HepG2 (cell line): ENCODE results near the gene PBLD. TPM values are rescaled to one million over a fixed set of nuclear protein-coding genes. Genes with fewer than 3 reads are reported as not detected.

Experiments
- ATAC-seq: fragments of 200-7000 bp; cut with Tn5 transposase; 3 replicates; pipeline ENCODE4 v1.9.1; 2020; ENCODE audit warnings: mild to moderate bottlenecking, moderate library complexity
- BruUV-seq: library from RNA; stranded (reverse); fragments of 400-500 nt; replicated peaks from 2 replicates; lab custom pipeline; 2021; lab: Mats Ljungman, UMichigan
- CTCF ChIA-PET: fragments of 300-600 bp; formaldehyde crosslinking; extraction: SDS; loops from one replicate; lab custom pipeline; 2021; ENCODE audit warnings: low total read pairs, inconsistent platforms, low intra/inter-chr PET ratio; lab: Yijun Ruan, JAX
- POLR2A ChIA-PET: fragments of 350-600 bp; sonication (Branson Sonifier 250); formaldehyde crosslinking; loops from one replicate; lab custom pipeline; 2020; ENCODE audit warnings: antibody characterized with exemption, inconsistent platforms; lab: Yijun Ruan, JAX
- DNase-seq: peaks from one replicate; pipeline ENCODE4 v3.0.0-alpha.2; 2015; ENCODE audit warnings: low spot score
- FAIRE-seq: peaks from 3 replicates; lab custom pipeline; 2011; peaks lifted over from hg19 to GRCh38; lab: Jason Lieb, UNC
- H2AFZ ChIP-seq: one replicate; pipeline ENCODE4 v1.6.1; 2011; ENCODE audit warnings: low read length, inconsistent platforms
- H3K27ac ChIP-seq: fragments of 300-600 bp; 3 replicates; pipeline ENCODE4 v1.8.0; 2011; ENCODE audit warnings: mixed run types, mild to moderate bottlenecking, mixed read lengths, low read length, inconsistent platforms; ENCODE audit not compliant: insufficient read depth; ENCODE audit errors: extremely low read length
- H3K27me3 ChIP-seq, 2 experiments: fragments of 200-600 bp in 1 of 2; 2 replicates in 1 of 2; 3 replicates in 1 of 2; pipeline versions ENCODE4 v1.6.0 to v1.8.0; 2011; ENCODE audit warnings: low read length in 2 of 2, mild to moderate bottlenecking in 2 of 2, moderate library complexity in 2 of 2, inconsistent platforms in 1 of 2; ENCODE audit not compliant: insufficient read depth in 2 of 2, control insufficient read depth in 1 of 2
- H3K36me3 ChIP-seq, 2 experiments: fragments of 200-600 bp in 1 of 2; replicated peaks in 1 of 2; 2 replicates in 1 of 2; 3 replicates in 1 of 2; pipeline versions ENCODE4 v1.5.1 to v1.8.0; 2011; ENCODE audit warnings: low read length in 2 of 2, inconsistent platforms in 1 of 2; ENCODE audit not compliant: insufficient read depth in 2 of 2, control insufficient read depth in 1 of 2
- H3K4me1 ChIP-seq: 2 replicates; pipeline ENCODE4 v1.5.1; 2012; ENCODE audit warnings: low read length, inconsistent platforms; ENCODE audit not compliant: insufficient read depth
- H3K4me2 ChIP-seq: 2 replicates; pipeline ENCODE4 v1.6.0; 2011; ENCODE audit warnings: low read depth, low read length, inconsistent platforms
- H3K4me3 ChIP-seq, 3 experiments: fragments of 200-600 bp in 1 of 3; sonication (generic), shearing (Covaris generic) in 1 of 3; replicated peaks in 1 of 3; 2 replicates each; pipeline ENCODE4 v1.5.1; 2011 to 2016; ENCODE audit warnings: low read length in 3 of 3, inconsistent platforms in 2 of 3, low read depth in 2 of 3, mild to moderate bottlenecking in 2 of 3, control low read depth in 1 of 3, mixed read lengths in 1 of 3; ENCODE audit not compliant: insufficient read depth in 1 of 3
- H3K79me2 ChIP-seq: one replicate; pipeline ENCODE4 v1.6.1; 2011; ENCODE audit warnings: low read length, inconsistent platforms; ENCODE audit not compliant: insufficient read depth
- H3K9ac ChIP-seq: 2 replicates; pipeline ENCODE4 v1.6.0; 2011; ENCODE audit warnings: mild to moderate bottlenecking, low read depth, low read length, inconsistent platforms; ENCODE audit not compliant: insufficient read depth
- H3K9me3 ChIP-seq: 2 replicates; pipeline ENCODE4 v1.5.1; 2012; ENCODE audit warnings: mild to moderate bottlenecking, low read length
- H4K20me1 ChIP-seq: 2 replicates; pipeline ENCODE4 v1.6.0; 2011; ENCODE audit warnings: inconsistent platforms, mild to moderate bottlenecking, low read length, moderate library complexity; ENCODE audit not compliant: insufficient read depth
- ARID5B ChIP-seq: IDR thresholded peaks from 2 replicates; pipeline ENCODE4 v1.4.0; 2020; ENCODE audit warnings: mild to moderate bottlenecking, missing genetic modification reagents
- CSRNP1 ChIP-seq: sonication (generic); formaldehyde crosslinking; IDR thresholded peaks from 2 replicates; pipeline ENCODE4 v1.8.1; 2023; ENCODE audit warnings: mild to moderate bottlenecking, missing genetic modification reagents
- KDM2A ChIP-seq: sonication (generic); formaldehyde crosslinking; IDR thresholded peaks from 2 replicates; pipeline ENCODE4 v1.4.0; 2020; ENCODE audit warnings: low read depth, missing genetic modification reagents, borderline replicate concordance
- MBD4 ChIP-seq: IDR thresholded peaks from 2 replicates; pipeline ENCODE4 v1.6.1; 2012; ENCODE audit warnings: low read length, inconsistent platforms, borderline replicate concordance
- THYN1 ChIP-seq: sonication (generic); formaldehyde crosslinking; IDR thresholded peaks from 2 replicates; pipeline ENCODE4 v1.8.1; 2023; ENCODE audit warnings: low read depth, mild to moderate bottlenecking, moderate library complexity, missing genetic modification reagents, borderline replicate concordance
- ZFP36 ChIP-seq: fragments of 150-350 bp; IDR thresholded peaks from 2 replicates; pipeline ENCODE4 v1.6.1; 2018; ENCODE audit warnings: borderline replicate concordance, low read length, low read depth; ENCODE audit not compliant: partially characterized antibody
- ZNF230 ChIP-seq: sonication (generic); formaldehyde crosslinking; IDR thresholded peaks from 2 replicates; pipeline ENCODE4 v1.4.0; 2020; ENCODE audit warnings: mild to moderate bottlenecking, missing genetic modification reagents
- ZNF335 ChIP-seq: sonication (generic); formaldehyde crosslinking; IDR thresholded peaks from 2 replicates; pipeline ENCODE4 v1.4.0; 2020; ENCODE audit warnings: missing genetic modification reagents
- ZNF646 ChIP-seq: sonication (generic); formaldehyde crosslinking; IDR thresholded peaks from 2 replicates; pipeline ENCODE4 v1.9.0; 2021; ENCODE audit warnings: mild to moderate bottlenecking, missing genetic modification reagents
- ZNF816 ChIP-seq: sonication (generic); formaldehyde crosslinking; IDR thresholded peaks from 2 replicates; pipeline ENCODE4 v1.8.0; 2022; ENCODE audit warnings: missing genetic modification reagents, mild to moderate bottlenecking, borderline replicate concordance
- ZSCAN5A ChIP-seq: sonication (generic); formaldehyde crosslinking; IDR thresholded peaks from 2 replicates; pipeline ENCODE4 v1.8.0; 2022; ENCODE audit warnings: mild to moderate bottlenecking, missing genetic modification reagents, borderline replicate concordance
- in situ Hi-C: cut with HindIII; loops from 2 replicates; pipeline ENCODE4 v1.10.0; 2017; ENCODE audit warnings: low pct_unique_long_range_greater_than_20kb; ENCODE audit not compliant: extremely low pct_ligation_motif_present
- intact Hi-C: fragments of 100-400 bp; cut with micrococcal nuclease; formaldehyde crosslinking; loops from one replicate; pipeline ENCODE4 v1.10.0; 2022; ENCODE audit not compliant: unreplicated experiment
- polyA plus RNA-seq, 8 experiments: library from polyadenylated mRNA; depleted of rRNA in 3 of 8; stranded (reverse) in 7 of 8; unstranded in 1 of 8; fragments of >200 nt; fragmentation: Illumina TruSeq in 4 of 8; extraction: Trizol in 4 of 8; gene quantifications; 2 replicates each; pipeline versions ENCODE4 v1.2.1 to v1.2.3, GENCODE V29; 2011 to 2016; ENCODE audit warnings: low read depth in 4 of 8, missing spikeins in 1 of 8, mixed read lengths in 1 of 8; ENCODE audit not compliant: insufficient read depth in 1 of 8
- total RNA-seq, 5 experiments: library from RNA; depleted of rRNA; stranded (reverse); fragments of >200 nt; fragmentation: Illumina TruSeq; extraction: Trizol; gene quantifications; 2 replicates each; pipeline ENCODE4 v1.2.3, GENCODE V29; 2016; ENCODE audit warnings: low read depth in 1 of 5

Gene PBLD
- total and polyA plus RNA-seq, 2 of the 13 experiments (the other 11 are each of a cell fraction or from before 2014, with no cell fraction given), result 0.42 to 3.1 TPM

GRCh38 chr10:68276224-68276623 is 56.5 kb downstream of the PBLD start:
- no peak overlapping the region for H3K4me3 ChIP-seq
- H3K27me3 ChIP-seq, result no peaks in the 10 kb centered on the region
- H2AFZ ChIP-seq, result no peak overlapping the region
- no peak overlapping the region for H3K4me2 ChIP-seq
- ChIA-PET CTCF (no interaction called here), POLR2A (no interaction called here)
- FAIRE-seq (no peak), DNase-seq (no peak), ATAC-seq (no peak)
- no peak overlapping the region for H3K9ac ChIP-seq
- H3K36me3 ChIP-seq, result no peaks in the 10 kb centered on the region
- in situ Hi-C loops, result no loop called here
- no peaks in the 10 kb centered on the region for H3K4me1 ChIP-seq
- intact Hi-C loops, result no loop called here
- H3K9me3 ChIP-seq, result peaks cover 14% of the 10 kb centered on the region
- H4K20me1 ChIP-seq, result no peaks in the 10 kb centered on the region
- no TSS peak for BruUV-seq
- H3K27ac ChIP-seq, result no peak overlapping the region
- no peaks in the 10 kb centered on the region for H3K79me2 ChIP-seq
- no peak for TF ChIP-seq ZNF816 (CRISPR knock-in tag)
- TF ChIP-seq ARID5B (CRISPR knock-in tag), result no peak
- no peak for TF ChIP-seq CSRNP1 (CRISPR knock-in tag)
- no peak for TF ChIP-seq ZNF230
- no peak for TF ChIP-seq ZFP36
- no peak for TF ChIP-seq THYN1 (CRISPR knock-in tag)
- no peak for TF ChIP-seq ZNF335 (CRISPR knock-in tag)
- no peak for TF ChIP-seq KDM2A (CRISPR knock-in tag)
- TF ChIP-seq ZNF646, result no peak
- TF ChIP-seq ZSCAN5A, result no peak
- no peak for TF ChIP-seq MBD4
